Lung (tissue), 12 donors: ENCODE data around the gene IQGAP2. TPM values are rescaled to one million over a fixed set of nuclear protein-coding genes. Genes with fewer than 3 reads are reported as not detected.
A peak's percentile ranks its signal among the peaks of the same experiment; 100 is the strongest.

Experiments used
- ATAC-seq: fragments of 200-7000 bp; cut with Tn5 transposase; one replicate; pipeline ENCODE4 v1.9.1; 2020; ENCODE audit warnings: moderate number of reproducible peaks; ENCODE audit not compliant: insufficient read depth, low FRiP score
- DNase-seq, 3 donors: peaks; one replicate each; pipeline ENCODE4 v3.0.0-alpha.2; 2013 to 2017
- H3K27ac ChIP-seq, 2 donors: one replicate each; pipeline ENCODE4 v1.5.1; 2013; ENCODE audit warnings: mild to moderate bottlenecking in 2 of 2, moderate library complexity in 2 of 2, control low read depth in 1 of 2, inconsistent platforms in 1 of 2, low read depth in 1 of 2, low read length in 1 of 2
- H3K27me3 ChIP-seq, 3 donors: one replicate each; pipeline ENCODE4 v1.5.1; 2013; ENCODE audit warnings: low read length in 2 of 3; ENCODE audit not compliant: control insufficient read depth in 3 of 3, insufficient read depth in 3 of 3
- H3K36me3 ChIP-seq, 4 donors: one replicate each; pipeline ENCODE4 v1.5.1; 2013; ENCODE audit warnings: low read length in 4 of 4, mild to moderate bottlenecking in 1 of 4, moderate library complexity in 1 of 4; ENCODE audit not compliant: control insufficient read depth in 4 of 4, insufficient read depth in 4 of 4
- H3K4me1 ChIP-seq, 5 donors: one replicate each; pipeline ENCODE4 v1.5.1; 2013; ENCODE audit warnings: low read length in 5 of 5, mild to moderate bottlenecking in 2 of 5, moderate library complexity in 1 of 5; ENCODE audit not compliant: control insufficient read depth in 5 of 5, insufficient read depth in 5 of 5
- H3K4me3 ChIP-seq: one replicate; pipeline ENCODE4 v1.5.1; 2013; ENCODE audit warnings: mild to moderate bottlenecking, control low read depth, moderate library complexity
- H3K9ac ChIP-seq, 2 donors: one replicate each; pipeline ENCODE4 v1.5.1; 2013; ENCODE audit warnings: low read length in 2 of 2, control low read depth in 1 of 2; ENCODE audit not compliant: insufficient read depth in 1 of 2
- H3K9me3 ChIP-seq, 4 donors: one replicate each; pipeline ENCODE4 v1.5.1; 2013; ENCODE audit warnings: low read length in 3 of 4, mild to moderate bottlenecking in 1 of 4, moderate library complexity in 1 of 4; ENCODE audit not compliant: control insufficient read depth in 4 of 4, insufficient read depth in 3 of 4
- WGBS, 2 donors: extraction: QIAGEN DNeasy Blood & Tissue Kit; methylation state at CpG; one replicate each; pipeline ENCODE4 v1.1.7; 2013; 5-methylcytosine and 5-hydroxymethylcytosine counted together
- polyA plus RNA-seq, 2 donors: library from polyadenylated mRNA; stranded (reverse); fragments of 200-250 nt; gene quantifications; one replicate each; pipeline ENCODE4 v1.2.1, GENCODE V29; 2013
- total RNA-seq, 2 donors: library from RNA; depleted of rRNA in 1 of 2; stranded (reverse); fragments of >200 nt in 1 of 2; gene quantifications; one replicate each; pipeline ENCODE4 v1.2.1, GENCODE V29; 2014 to 2021
- TF ChIP-seq, protein P1 (sequence below): IDR thresholded peaks from 2 replicates; pipeline ENCODE4 v1.5.1; 2012; ENCODE audit warnings: mild to moderate bottlenecking; ENCODE audit errors: control extremely low read depth, extremely low read depth
- donor health status: control.
- donor health status: control.
- donor health status: Bipolar disorder and iron deficiency.
- donor health status: healthy.
- donor health status: DM: yes; HTN: yes; CAD: no.

The IQGAP2 gene
- total and polyA plus RNA-seq, 4 donors, result 6.0 to 33.6 (median 13.7) TPM

DNA sequence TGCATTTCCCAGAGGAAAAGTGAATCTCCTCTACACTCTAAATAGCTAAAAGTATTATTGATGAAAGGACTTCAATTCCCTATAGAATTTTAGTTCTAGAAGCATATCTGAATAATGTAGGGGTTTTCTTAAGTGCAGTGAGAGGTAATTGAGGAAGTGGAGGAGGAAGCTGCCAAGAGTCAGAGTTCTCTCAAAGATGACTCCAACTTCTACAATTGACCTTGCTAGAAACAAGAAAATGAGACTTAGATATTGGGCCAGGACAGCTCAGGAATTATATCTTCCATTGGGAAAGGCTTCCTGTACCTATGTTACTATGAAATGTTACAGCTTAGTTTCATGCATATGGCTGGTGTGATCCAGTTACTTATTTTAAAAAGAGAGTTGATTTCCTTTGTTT, 302.5 kb downstream of the IQGAP2 start:
- Histone ChIP-seq H3K9me3 (no peaks in the 10 kb centered on the region), H3K27ac (no peak overlapping the region), H3K27me3 (no peaks in the 10 kb centered on the region), H3K4me1 (peaks cover 0 to 6% (median 0%) of the 10 kb centered on the region in 5 donors), H3K4me3 (no peak overlapping the region), H3K36me3 (peaks cover 0 to 5% (median 2%) of the 10 kb centered on the region in 4 donors), H3K9ac (no peak overlapping the region)
- DNase-seq (no peak), ATAC-seq (no peak)
- TF ChIP-seq, protein P1, sequence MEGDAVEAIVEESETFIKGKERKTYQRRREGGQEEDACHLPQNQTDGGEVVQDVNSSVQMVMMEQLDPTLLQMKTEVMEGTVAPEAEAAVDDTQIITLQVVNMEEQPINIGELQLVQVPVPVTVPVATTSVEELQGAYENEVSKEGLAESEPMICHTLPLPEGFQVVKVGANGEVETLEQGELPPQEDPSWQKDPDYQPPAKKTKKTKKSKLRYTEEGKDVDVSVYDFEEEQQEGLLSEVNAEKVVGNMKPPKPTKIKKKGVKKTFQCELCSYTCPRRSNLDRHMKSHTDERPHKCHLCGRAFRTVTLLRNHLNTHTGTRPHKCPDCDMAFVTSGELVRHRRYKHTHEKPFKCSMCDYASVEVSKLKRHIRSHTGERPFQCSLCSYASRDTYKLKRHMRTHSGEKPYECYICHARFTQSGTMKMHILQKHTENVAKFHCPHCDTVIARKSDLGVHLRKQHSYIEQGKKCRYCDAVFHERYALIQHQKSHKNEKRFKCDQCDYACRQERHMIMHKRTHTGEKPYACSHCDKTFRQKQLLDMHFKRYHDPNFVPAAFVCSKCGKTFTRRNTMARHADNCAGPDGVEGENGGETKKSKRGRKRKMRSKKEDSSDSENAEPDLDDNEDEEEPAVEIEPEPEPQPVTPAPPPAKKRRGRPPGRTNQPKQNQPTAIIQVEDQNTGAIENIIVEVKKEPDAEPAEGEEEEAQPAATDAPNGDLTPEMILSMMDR, result no peak

DNA sequence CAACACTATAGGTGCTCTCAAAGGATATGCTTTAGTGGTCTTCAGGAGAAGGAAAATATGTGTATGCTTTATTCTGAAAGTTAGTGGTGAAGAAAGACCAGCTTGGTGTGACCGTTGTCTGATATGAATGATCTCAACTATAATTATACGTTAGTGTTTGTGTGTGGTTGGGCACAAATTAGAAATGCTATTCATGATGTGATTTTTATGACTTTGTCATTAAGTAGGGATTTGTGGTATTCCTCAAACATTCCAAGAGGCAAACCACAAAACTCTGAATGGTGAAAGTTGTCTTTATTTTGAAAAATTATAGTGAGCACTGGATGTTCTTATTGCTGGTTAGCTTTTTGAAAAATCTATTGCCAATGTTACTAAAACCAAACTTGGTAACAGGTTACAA, 306.7 kb downstream of the IQGAP2 start:
- H3K27me3 ChIP-seq, result peaks cover 0 to 8% (median 0%) of the 10 kb centered on the region in 3 donors
- DNase-seq (no peak), ATAC-seq (no peak)
- H3K27ac ChIP-seq, result no peak overlapping the region
- H3K9ac ChIP-seq, result no peak overlapping the region
- 77 to 95% methylated on average over 2 of the region's 2 CpGs for WGBS, 2 donors
- no peaks in the 10 kb centered on the region for H3K36me3 ChIP-seq
- TF ChIP-seq, protein P1, result no peak
- H3K4me3 ChIP-seq, result no peak overlapping the region
- H3K9me3 ChIP-seq, result no peaks in the 10 kb centered on the region
- H3K4me1 ChIP-seq, result peaks cover 0 to 8% (median 0%) of the 10 kb centered on the region in 5 donors

DNA sequence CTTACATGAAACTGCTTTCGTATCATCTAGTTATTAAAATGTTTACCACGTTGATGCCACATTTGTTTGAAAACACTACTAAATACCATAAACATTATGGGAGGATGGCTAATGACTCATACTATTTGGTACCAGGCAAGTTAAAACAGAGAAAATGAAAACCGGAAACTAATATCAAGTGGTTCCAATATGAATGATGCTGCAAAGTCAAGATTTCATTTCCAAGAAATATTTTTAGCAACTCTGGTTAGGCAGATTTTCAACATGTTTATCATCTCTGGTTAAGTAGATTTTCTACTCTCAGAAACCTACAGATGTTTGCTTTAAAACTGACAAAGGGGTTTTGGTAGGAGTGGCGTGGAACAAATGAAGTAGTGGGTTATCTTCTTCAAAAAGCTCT, 307.9 kb downstream of the IQGAP2 start:
- H3K36me3 ChIP-seq, result no peaks in the 10 kb centered on the region
- H3K4me3 ChIP-seq, result no peak overlapping the region
- TF ChIP-seq, protein P1, result no peak
- no peaks in the 10 kb centered on the region for H3K9me3 ChIP-seq
- peaks cover 0 to 11% (median 0%) of the 10 kb centered on the region in 5 donors for H3K4me1 ChIP-seq
- no peak for DNase-seq
- WGBS, 2 donors, result 71 to 81% methylated on average over 4 of the region's 4 CpGs
- ATAC-seq, result no peak
- H3K27ac ChIP-seq, result no peak overlapping the region
- no peak overlapping the region for H3K9ac ChIP-seq
- peaks cover 0 to 8% (median 0%) of the 10 kb centered on the region in 3 donors for H3K27me3 ChIP-seq

DNA sequence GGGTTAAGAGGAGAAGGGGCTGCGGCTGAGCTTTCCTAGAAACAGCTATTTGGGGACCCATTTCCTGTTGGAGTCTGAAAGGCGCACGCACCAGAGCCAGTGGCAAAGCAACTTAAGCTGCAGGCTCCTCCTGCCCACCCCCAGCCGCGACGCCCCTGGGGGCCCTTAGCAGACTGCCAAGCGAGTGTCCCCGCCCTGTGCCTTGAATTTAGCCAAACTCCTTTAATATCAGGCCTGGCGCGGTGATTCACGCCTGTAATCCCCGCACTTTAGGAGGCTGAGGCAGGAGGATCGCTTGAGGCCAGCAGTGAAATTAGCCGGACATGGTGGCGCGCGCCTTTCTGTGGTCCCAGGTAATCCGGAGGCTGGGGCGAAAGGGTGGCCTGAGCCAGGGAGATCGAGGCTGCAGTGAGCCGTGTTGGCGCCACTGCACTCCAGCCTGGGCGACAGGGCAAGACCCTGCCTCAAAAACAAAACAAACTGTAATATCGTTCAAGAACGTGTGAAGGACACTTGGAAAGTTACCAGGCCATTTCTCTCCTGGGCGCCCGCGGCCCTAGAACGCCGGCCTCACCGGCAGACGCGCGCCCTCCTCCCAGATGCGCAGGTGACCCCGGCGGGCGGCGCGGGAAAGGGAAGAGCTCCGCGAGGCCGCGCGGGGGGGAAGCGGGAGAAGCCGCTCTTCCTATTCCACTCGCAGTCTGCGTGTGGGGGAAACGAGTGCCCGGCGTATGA, 311.8 kb downstream of the IQGAP2 start:
- Histone ChIP-seq H3K27ac (no peak overlapping the region), H3K9me3 (no peaks in the 10 kb centered on the region), H3K36me3 (no peaks in the 10 kb centered on the region), H3K27me3 (peaks cover 0 to 8% (median 0%) of the 10 kb centered on the region in 3 donors), H3K4me3 (no peak overlapping the region), H3K9ac (peak overlapping the region in 1 of 2 donors; percentile 56), H3K4me1 (peaks cover 0 to 32% (median 8%) of the 10 kb centered on the region in 5 donors)
- ATAC-seq (no peak), DNase-seq (peak in 2 of 3 donors; percentile 39 to 49)
- TF ChIP-seq, protein P1, result no peak
- WGBS, 2 donors, result 8 to 16% methylated on average over 51 to 52 of the region's 52 CpGs
